A204.1 (cell line): ENCODE data around the gene SLC2A11.
"Not testable (repeated sequence)": the region's sequence is repeated elsewhere in the genome, so short reads cannot be mapped to it uniquely, and the experiment has no call there.

Source experiments
- FAIRE-seq: peaks from 2 replicates; lab custom pipeline; 2012; peaks lifted over from hg19 to GRCh38; lab: Jason Lieb, UNC

SLC2A11 gene

DNA sequence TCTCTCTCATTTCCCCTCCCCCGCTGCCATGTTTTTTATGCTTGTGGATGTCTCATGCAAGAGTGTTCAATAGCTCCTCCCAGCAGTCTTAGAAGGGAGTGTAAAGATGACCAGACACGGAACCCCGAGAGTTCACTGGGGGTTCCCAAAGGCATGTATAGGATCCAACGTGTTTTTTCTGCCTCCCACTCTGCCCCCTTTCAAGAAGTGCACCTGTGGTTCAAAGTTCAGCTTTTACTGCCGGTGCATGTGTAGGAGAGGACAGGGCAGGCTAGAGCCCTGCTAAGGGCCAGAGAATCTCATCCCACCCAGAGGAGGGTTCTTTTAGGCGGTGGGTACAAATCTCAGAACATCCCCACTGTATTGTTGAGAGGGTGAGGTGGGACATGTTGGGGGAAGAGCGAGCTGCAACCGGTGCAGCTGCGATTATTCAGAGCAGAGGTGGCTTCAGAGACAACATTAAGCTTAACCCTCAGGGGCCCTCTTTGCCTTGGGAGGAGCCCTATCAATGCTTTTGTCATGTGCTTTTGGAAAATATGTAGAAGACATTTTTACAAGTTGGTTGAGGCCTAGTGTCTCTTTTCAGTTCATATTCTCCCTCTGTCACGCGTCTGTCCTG lies 51.0 kb downstream of the SLC2A11 start:
- FAIRE-seq = no peak

DNA sequence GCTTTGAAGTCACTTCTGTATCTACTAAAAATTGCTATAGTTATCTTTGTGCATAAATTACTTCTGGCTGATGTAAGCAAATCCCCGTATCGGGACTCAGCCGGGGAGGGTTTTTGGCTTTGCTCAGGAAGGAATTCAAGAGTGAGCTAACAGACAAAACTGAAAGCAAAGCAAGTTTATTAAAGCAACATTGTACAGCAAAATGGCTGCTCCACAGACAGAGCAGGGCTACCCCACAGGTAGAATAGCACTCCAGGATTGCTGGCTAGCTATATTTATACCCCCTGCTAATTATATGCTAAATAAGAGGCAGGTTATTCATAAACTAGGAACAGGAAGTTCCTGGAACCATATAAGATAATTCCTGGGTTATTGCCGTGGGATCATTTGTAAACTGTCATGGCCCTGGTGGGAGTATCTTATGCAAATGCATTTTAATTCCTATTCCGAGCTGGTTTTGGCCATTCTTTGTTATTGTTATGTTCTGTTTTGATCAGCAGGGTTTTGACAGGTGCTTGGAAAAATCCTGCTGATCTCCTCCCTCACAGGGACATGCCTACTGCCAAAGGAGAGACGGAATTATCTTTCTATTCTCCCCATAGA lies 51.7 kb downstream of the SLC2A11 start:
- FAIRE-seq = no peak

DNA sequence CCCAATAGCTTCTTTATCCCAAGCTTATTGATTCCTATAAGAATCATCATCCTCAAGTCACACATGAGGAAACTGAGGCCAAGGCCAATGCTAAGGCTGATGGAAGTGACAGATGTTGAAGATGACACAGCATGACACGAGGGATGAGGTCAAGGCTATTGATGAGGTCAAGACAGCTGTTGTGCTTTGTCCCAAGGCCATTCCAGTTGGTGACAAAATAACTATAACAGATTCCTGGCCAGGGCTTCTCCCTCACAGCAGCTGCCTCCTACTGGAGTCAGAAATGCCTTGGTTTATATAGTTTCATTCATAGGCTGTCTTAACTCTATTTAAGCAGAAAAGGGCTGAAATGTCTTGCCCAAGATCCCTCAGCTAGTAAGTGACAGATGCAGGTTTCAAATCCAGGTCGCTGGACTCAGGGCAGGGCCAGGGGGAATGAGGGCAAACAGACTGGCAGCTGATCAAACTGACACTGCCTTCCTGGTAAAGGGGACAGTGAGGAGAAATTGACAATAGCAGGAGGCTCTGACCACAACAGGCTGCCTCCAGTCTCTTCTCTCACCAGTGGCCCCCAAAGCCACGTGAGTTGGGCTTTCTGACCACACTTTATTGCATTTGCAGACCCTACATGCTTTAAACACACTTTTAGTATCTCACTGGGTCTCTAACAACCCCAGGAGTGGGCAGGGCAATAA lies 53.0 kb downstream of the SLC2A11 start:
- FAIRE-seq = no peak

DNA sequence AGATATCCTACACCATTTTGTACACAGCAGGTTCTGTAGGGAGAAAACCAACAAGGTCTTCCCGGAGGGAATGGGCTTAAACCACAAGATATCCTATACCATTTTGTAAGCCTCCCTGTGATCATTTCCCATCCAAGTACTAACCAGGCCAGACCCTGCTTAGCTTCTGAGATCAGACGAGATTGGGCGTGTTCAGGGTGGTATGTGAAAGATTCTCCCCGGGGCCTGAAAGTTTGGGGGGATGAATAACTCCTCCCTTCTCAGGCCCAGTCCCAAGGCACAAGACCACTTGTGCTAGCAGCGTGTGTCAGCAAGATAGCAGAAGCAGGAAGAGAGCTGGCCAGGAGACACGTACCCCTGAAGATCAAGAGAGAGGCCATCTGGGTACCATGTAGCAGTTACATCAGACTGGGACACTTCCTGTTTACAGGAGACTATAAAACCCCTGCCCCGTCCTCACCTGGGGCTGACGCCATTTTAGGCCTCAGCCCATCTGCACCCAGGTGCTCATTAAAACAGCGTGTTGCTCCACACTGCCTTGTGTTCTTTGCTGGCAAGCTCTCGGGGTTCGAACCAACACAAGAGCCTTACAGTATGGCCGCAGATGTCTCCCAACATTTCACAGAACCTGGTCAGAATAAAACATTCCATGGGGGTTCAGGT lies 53.8 kb downstream of the SLC2A11 start:
- FAIRE-seq = no peak

DNA sequence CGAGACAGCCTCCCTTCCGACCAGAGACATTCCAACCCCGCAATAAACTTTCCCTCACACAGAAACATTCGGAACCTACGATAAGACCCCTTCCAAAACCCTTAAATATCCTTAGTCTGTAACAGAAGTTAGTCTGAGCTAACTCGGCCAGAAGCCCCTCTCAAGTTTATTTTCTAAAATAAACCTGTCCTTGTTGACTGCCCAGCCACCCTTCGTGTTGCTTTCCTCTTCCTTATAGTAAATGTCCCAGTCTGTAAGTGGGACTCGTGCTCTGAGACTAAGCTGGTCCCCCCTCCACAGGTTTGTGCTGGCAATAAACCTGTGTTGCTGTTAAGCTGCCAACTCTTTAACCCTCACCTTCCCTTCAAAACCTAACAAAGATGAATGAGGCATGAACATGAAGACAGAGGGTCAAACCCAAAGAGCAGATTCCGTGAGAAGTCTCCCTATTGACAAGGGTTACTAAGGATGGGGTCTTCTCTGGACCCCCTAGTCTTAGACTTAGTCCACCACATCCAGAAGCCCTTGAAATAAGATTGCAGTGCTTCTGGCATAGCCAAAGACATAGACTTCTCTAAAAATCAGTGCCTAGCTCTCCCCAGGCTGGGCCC lies 54.7 kb downstream of the SLC2A11 start:
- FAIRE-seq = no peak

DNA sequence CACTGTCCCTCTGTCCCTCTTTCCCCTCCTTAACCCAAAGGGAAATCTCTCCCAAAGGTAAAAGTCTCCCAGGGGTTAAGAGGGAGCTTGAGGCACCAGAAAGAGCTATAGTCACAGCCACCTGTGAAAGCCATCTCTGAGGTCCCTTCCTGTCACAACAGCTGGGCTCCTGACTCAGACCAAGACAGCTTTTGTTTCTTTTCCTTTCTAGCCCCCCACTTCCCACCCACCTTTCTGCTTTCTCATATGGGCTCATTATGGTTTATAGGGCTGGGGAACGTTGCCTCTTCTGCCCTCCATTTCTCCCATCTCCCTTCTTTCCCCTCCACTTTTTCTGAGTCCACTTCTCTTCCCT lies 55.6 kb downstream of the SLC2A11 start:
- no peak for FAIRE-seq

DNA sequence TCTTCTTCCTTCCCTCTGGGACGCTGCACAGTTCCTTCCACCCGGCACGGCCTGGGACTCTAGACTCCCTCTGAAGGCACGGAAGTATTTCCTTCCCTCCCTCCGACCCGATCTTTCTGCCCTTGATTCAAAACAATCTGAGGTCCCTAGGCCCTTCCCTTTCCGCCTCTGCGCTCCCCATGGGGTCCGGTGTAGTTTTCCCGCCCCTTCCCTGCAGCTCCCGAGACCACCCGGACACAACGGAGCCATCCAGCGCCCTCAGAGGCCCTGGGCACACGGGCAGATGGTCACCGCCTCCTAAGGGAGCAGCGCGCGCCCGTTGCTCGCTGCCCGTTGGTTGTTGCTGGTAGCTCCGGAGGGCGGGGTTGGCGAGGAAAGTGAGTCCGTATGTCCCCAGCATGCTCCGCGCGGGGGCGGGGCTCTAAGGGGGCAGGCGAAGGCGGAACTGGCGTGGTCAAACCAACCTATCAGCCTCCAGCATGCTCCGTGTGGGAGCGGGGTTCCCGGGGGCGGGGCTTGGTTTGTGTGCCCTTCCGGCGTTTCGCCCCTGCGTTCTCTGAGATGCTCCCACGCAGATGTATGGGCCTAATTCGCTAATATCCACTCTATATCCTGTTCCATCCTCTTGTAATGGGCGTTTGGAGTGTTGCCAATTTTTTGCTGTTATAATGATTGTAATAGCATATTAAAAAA lies 56.1 kb downstream of the SLC2A11 start:
- peak; percentile 93 for FAIRE-seq

DNA sequence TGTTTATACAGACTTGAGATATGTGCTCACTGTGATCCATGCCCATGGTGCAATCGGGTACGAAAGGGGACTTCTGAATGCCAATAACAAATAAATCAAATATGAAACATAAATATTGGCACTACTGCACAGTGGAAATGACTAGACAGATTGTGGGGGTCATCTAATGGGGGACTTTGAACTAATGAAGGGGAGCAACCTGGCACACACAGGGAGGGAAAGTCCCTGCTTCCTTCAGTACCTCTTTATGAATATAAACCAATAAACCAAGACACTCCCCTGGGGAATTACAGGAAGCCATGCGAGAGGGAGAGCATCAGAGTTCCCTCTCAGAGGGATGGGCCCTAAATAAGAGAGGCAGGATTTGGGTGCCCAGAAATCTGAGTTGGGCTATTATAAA lies 57.6 kb downstream of the SLC2A11 start:
- no peak for FAIRE-seq

DNA sequence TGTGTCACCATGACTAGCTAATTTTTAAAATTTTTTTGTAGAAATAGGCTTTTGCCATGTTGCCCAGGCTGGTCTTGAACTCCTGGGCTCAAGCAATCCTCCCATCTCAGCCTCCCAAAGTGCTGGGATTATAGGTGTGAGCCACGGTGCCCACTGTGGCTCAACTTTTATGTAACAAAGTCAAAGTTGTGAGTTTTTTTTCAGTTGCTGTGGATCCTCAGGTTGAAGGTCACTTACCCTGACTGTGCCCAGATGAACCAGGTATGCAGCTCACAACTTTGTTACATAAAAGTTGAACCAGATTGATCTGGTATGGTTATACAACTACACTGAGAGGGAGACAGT lies 62.6 kb downstream of the SLC2A11 start:
- FAIRE-seq = not testable (repeated sequence)

DNA sequence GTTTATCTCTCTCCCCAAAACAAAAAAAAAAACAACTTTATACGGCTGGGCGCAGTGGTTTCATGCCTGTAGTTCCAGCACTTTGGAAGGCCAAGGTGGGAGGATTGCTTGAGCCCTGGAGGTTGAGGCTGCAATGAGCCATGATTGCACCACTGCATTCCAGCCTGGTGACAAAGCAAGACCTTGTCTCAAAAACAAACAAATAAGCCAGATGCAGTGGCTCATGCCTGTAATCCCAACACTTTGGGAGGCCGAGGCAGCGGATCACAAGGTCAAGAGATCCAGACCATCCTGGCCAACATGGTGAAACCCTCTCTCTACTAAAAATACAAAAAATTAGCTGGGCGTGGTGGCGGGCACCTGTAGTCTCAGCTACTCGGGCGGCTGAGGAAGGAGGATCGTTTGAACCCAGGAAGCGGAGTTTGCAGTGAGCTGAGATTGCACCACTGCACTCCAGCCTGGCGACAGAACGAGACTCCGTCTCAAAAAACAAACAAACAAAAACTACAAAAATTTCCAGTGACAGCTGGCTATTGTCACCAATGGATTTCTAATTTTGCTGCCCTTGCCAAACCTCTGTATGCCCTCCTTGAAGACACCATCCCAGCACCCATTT lies 64.0 kb downstream of the SLC2A11 start:
- FAIRE-seq = not testable (repeated sequence)

DNA sequence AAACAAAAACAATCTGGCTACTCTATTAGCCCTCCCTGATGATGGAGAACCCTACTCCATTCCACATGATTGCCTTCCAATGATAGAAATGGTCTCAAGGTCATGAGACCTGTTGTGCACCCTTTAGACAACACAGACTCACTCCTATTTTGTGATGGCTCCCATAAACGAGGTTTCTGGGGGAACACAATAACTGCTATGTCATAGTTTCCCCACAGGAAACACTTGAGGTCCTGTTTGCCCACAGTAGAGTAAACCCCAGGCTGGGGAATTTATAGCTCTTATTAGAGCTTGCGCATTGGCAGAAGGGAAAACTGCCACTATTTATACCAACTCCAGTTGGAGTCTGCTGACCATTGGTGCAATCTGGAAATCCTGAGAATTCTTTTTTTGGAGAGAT lies 65.2 kb downstream of the SLC2A11 start:
- FAIRE-seq = no peak

DNA sequence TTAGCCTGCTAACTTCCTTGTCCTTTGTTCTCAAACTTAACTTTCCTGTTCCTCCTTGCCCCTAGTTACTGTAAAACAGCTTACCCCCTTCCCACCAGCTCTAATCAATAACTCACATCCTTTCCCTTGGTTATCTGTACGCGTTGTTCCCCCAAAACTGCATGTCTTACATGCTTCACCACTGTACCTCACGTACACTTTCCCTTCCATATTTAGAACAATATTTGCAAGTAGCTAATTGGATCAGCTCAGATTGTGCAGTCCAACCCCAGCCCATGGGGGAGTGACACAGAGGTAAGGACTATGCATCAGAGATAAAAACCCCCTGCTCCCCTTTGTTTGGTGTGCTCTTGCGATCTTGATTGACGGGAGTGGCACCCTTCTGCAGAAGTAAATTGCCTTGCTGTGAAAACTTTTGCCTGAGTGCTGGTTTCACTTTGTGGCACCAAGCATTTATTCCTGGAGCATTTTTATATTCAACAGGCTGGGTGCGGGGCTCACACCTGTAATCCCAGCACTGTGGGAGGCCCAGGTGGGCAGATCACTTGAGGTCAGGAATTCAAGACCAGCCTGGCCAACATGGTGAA lies 67.4 kb downstream of the SLC2A11 start:
- no peak for FAIRE-seq

DNA sequence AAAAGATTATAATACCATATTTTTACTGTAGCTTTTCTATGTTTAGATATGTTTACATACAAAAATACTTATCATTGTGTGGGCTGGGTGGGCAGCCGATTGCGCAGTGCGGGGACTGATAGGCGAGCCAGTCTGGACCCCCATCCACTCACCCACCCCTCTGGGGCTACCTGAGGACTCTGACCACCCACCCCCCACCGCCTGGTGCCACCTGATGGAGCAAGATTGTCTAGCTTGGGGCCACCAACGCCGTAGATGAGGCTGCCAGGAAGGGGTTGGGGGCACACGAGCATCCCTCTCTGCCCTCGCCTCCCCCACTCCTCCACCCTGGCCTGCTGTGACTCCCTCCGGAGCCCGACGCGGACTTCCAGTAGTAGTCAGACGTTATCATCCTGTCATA lies 68.9 kb downstream of the SLC2A11 start:
- no peak for FAIRE-seq
